WTC11 (cell line): Measurements from ENCODE around the gene CRKL. TPM values are rescaled to one million over a fixed set of nuclear protein-coding genes. Genes with fewer than 3 reads are reported as not detected.

Source experiments
- ARID4B ChIP-seq: sonication (generic); formaldehyde crosslinking; IDR thresholded peaks from 2 replicates; pipeline ENCODE4 v1.8.0; 2023; ENCODE audit warnings: missing genetic modification reagents, mild to moderate bottlenecking, borderline replicate concordance
- CREB1 ChIP-seq: sonication (generic); formaldehyde crosslinking; IDR thresholded peaks from 2 replicates; pipeline ENCODE4 v1.8.0; 2023; ENCODE audit warnings: mild to moderate bottlenecking, missing genetic modification reagents
- CTCF ChIP-seq: fragments of 200-600 bp; IDR thresholded peaks from 2 replicates; pipeline ENCODE4 v1.8.0; 2022; ENCODE audit warnings: antibody characterized with exemption
- E2F5 ChIP-seq: sonication (generic); formaldehyde crosslinking; IDR thresholded peaks from 2 replicates; pipeline ENCODE4 v1.8.1; 2022; ENCODE audit warnings: mild to moderate bottlenecking, moderate library complexity, missing genetic modification reagents
- ELF4 ChIP-seq: sonication (generic); formaldehyde crosslinking; IDR thresholded peaks from 2 replicates; pipeline ENCODE4 v1.8.1; 2022; ENCODE audit warnings: low read depth, mild to moderate bottlenecking, moderate library complexity, missing genetic modification reagents
- FOXJ3 ChIP-seq: sonication (generic); formaldehyde crosslinking; IDR thresholded peaks from 2 replicates; pipeline ENCODE4 v1.9.0; 2021; ENCODE audit warnings: missing genetic modification reagents, mild to moderate bottlenecking, borderline replicate concordance
- FOXK1 ChIP-seq: sonication (generic); formaldehyde crosslinking; IDR thresholded peaks from 2 replicates; pipeline ENCODE4 v1.8.0; 2022; ENCODE audit warnings: mild to moderate bottlenecking, moderate library complexity, missing genetic modification reagents
- GABPB1 ChIP-seq: sonication (generic); formaldehyde crosslinking; IDR thresholded peaks from 2 replicates; pipeline ENCODE4 v1.8.1; 2023; ENCODE audit warnings: mild to moderate bottlenecking, missing genetic modification reagents
- HMGXB4 ChIP-seq: sonication (generic); formaldehyde crosslinking; IDR thresholded peaks from 2 replicates; pipeline ENCODE4 v1.8.1; 2023; ENCODE audit warnings: mild to moderate bottlenecking, moderate library complexity, missing genetic modification reagents
- IRF2 ChIP-seq: sonication (generic); formaldehyde crosslinking; IDR thresholded peaks from 2 replicates; pipeline ENCODE4 v1.8.0; 2022; ENCODE audit warnings: low read depth, missing genetic modification reagents, borderline replicate concordance
- KAT7 ChIP-seq: sonication (generic); formaldehyde crosslinking; IDR thresholded peaks from 2 replicates; pipeline ENCODE4 v1.8.1; 2023; ENCODE audit warnings: missing genetic modification reagents, mild to moderate bottlenecking, borderline replicate concordance
- MLX ChIP-seq: sonication (generic); formaldehyde crosslinking; IDR thresholded peaks from 2 replicates; pipeline ENCODE4 v1.8.1; 2023; ENCODE audit warnings: mild to moderate bottlenecking, missing genetic modification reagents, moderate library complexity
- MYBL2 ChIP-seq: sonication (generic); formaldehyde crosslinking; IDR thresholded peaks from 2 replicates; pipeline ENCODE4 v1.8.1; 2023; ENCODE audit warnings: mild to moderate bottlenecking, moderate library complexity, missing genetic modification reagents
- NFE2L1 ChIP-seq: sonication (generic); formaldehyde crosslinking; IDR thresholded peaks from 2 replicates; pipeline ENCODE4 v1.8.1; 2023; ENCODE audit warnings: missing genetic modification reagents
- NR1H2 ChIP-seq: sonication (generic); formaldehyde crosslinking; IDR thresholded peaks from 2 replicates; pipeline ENCODE4 v1.9.0; 2021; ENCODE audit warnings: mild to moderate bottlenecking, moderate library complexity, missing genetic modification reagents
- NR2C2 ChIP-seq: sonication (generic); formaldehyde crosslinking; IDR thresholded peaks from 2 replicates; pipeline ENCODE4 v1.8.0; 2022; ENCODE audit warnings: mild to moderate bottlenecking, missing genetic modification reagents
- NR3C1 ChIP-seq: sonication (generic); formaldehyde crosslinking; conservative IDR thresholded peaks from 2 replicates; pipeline ENCODE4 v1.8.1; 2023; ENCODE audit warnings: low read depth, mild to moderate bottlenecking, missing genetic modification reagents
- PREB ChIP-seq: sonication (generic); formaldehyde crosslinking; IDR thresholded peaks from 2 replicates; pipeline ENCODE4 v1.8.1; 2022; ENCODE audit warnings: mild to moderate bottlenecking, missing genetic modification reagents, moderate library complexity, borderline replicate concordance
- RELA ChIP-seq: sonication (generic); formaldehyde crosslinking; IDR thresholded peaks from 2 replicates; pipeline ENCODE4 v1.8.1; 2022; ENCODE audit warnings: missing genetic modification reagents, mild to moderate bottlenecking, borderline replicate concordance
- SMAD4 ChIP-seq: sonication (generic); formaldehyde crosslinking; IDR thresholded peaks from 2 replicates; pipeline ENCODE4 v1.8.0; 2022; ENCODE audit warnings: mild to moderate bottlenecking, missing genetic modification reagents
- SP1 ChIP-seq: sonication (generic); formaldehyde crosslinking; conservative IDR thresholded peaks from 2 replicates; pipeline ENCODE4 v1.8.1; 2022; ENCODE audit warnings: missing genetic modification reagents
- USF2 ChIP-seq: sonication (generic); formaldehyde crosslinking; IDR thresholded peaks from 2 replicates; pipeline ENCODE4 v1.8.1; 2023; ENCODE audit warnings: mild to moderate bottlenecking, missing genetic modification reagents, moderate library complexity
- ZNF263 ChIP-seq: sonication (generic); formaldehyde crosslinking; IDR thresholded peaks from 2 replicates; pipeline ENCODE4 v1.8.1; 2022; ENCODE audit warnings: low read depth, mild to moderate bottlenecking, moderate library complexity, missing genetic modification reagents
- ZNF317 ChIP-seq: sonication (generic); formaldehyde crosslinking; IDR thresholded peaks from 2 replicates; pipeline ENCODE4 v1.8.1; 2023; ENCODE audit warnings: low read depth, mild to moderate bottlenecking, moderate library complexity, missing genetic modification reagents, borderline replicate concordance
- ZNF396 ChIP-seq: fragments of 250-450 bp; sonication (Bioruptor Pico); IDR thresholded peaks from 2 replicates; pipeline ENCODE4 v1.8.0; 2021; ENCODE audit warnings: mild to moderate bottlenecking, moderate library complexity, borderline replicate concordance
- total RNA-seq: library from RNA; stranded (reverse); gene quantifications from 3 replicates; pipeline ENCODE4 v1.2.3, GENCODE V29; 2021

CRKL gene
- total RNA-seq, 1 experiment from 2014 or later, result 114 TPM

GRCh38 chr22:21001601-21002325, 84.6 kb downstream of the CRKL start, which contains the start of gene THAP7 (continued):
- no peak for TF ChIP-seq ZNF263 (CRISPR knock-in tag)
- peak; percentile 47; the same call in 1 of the 2 replicates for TF ChIP-seq RELA (CRISPR knock-in tag)
- no peak for TF ChIP-seq ZNF396 (CRISPR knock-in tag)
- no peak for TF ChIP-seq MLX (CRISPR knock-in tag)
- TF ChIP-seq NR3C1 (CRISPR knock-in tag), result no peak
- TF ChIP-seq E2F5 (CRISPR knock-in tag), result 0 out of 2 replicates have a peak, but pooled peaks have one; percentile 36
- TF ChIP-seq FOXK1 (CRISPR knock-in tag), result peak; percentile 89
- TF ChIP-seq FOXJ3 (CRISPR knock-in tag), result no peak; the same call in 1 of the 2 replicates
- peak; percentile 20; the same call in 1 of the 2 replicates for TF ChIP-seq HMGXB4 (CRISPR knock-in tag)
- peak; percentile 82; the same call in 1 of the 2 replicates for TF ChIP-seq NFE2L1 (CRISPR knock-in tag)
- peak; percentile 72 for TF ChIP-seq GABPB1 (CRISPR knock-in tag)
- peak; percentile 65 for TF ChIP-seq NR2C2 (CRISPR knock-in tag)
- no peak for TF ChIP-seq CTCF
- peak; percentile 72 for TF ChIP-seq SP1 (CRISPR knock-in tag)
- 0 out of 2 replicates have a peak, but pooled peaks have one; percentile 78 for TF ChIP-seq NR1H2 (CRISPR knock-in tag)
- TF ChIP-seq USF2, result no peak
- peak; percentile 81; the same call in 1 of the 2 replicates for TF ChIP-seq ARID4B
- TF ChIP-seq PREB (CRISPR knock-in tag), result no peak
- TF ChIP-seq ZNF317, result no peak
- TF ChIP-seq CREB1, result peak; percentile 73; the same call in 1 of the 2 replicates
- no peak for TF ChIP-seq SMAD4 (CRISPR knock-in tag)
- no peak for TF ChIP-seq KAT7 (CRISPR knock-in tag)
- TF ChIP-seq MYBL2 (CRISPR knock-in tag), result peak; percentile 76
- no peak for TF ChIP-seq ELF4 (CRISPR knock-in tag)
- no peak for TF ChIP-seq IRF2 (CRISPR knock-in tag)
